Stimulated activated naive CD4-positive, alpha-beta T cell (primary cell): ENCODE measurements around the gene MPP3.
A peak's percentile ranks its signal among the peaks of the same experiment; 100 is the strongest.
"Not testable (repeated sequence)": the region's sequence is repeated elsewhere in the genome, so short reads cannot be mapped to it uniquely, and the experiment has no call there.

Experiments used
- DNase-seq, 6 experiments: peaks; one replicate each; lab custom pipeline; 2025; lab: John Stamatoyannopoulos, UW

MPP3 gene, protein sequence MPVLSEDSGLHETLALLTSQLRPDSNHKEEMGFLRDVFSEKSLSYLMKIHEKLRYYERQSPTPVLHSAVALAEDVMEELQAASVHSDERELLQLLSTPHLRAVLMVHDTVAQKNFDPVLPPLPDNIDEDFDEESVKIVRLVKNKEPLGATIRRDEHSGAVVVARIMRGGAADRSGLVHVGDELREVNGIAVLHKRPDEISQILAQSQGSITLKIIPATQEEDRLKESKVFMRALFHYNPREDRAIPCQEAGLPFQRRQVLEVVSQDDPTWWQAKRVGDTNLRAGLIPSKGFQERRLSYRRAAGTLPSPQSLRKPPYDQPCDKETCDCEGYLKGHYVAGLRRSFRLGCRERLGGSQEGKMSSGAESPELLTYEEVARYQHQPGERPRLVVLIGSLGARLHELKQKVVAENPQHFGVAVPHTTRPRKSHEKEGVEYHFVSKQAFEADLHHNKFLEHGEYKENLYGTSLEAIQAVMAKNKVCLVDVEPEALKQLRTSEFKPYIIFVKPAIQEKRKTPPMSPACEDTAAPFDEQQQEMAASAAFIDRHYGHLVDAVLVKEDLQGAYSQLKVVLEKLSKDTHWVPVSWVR

DNA sequence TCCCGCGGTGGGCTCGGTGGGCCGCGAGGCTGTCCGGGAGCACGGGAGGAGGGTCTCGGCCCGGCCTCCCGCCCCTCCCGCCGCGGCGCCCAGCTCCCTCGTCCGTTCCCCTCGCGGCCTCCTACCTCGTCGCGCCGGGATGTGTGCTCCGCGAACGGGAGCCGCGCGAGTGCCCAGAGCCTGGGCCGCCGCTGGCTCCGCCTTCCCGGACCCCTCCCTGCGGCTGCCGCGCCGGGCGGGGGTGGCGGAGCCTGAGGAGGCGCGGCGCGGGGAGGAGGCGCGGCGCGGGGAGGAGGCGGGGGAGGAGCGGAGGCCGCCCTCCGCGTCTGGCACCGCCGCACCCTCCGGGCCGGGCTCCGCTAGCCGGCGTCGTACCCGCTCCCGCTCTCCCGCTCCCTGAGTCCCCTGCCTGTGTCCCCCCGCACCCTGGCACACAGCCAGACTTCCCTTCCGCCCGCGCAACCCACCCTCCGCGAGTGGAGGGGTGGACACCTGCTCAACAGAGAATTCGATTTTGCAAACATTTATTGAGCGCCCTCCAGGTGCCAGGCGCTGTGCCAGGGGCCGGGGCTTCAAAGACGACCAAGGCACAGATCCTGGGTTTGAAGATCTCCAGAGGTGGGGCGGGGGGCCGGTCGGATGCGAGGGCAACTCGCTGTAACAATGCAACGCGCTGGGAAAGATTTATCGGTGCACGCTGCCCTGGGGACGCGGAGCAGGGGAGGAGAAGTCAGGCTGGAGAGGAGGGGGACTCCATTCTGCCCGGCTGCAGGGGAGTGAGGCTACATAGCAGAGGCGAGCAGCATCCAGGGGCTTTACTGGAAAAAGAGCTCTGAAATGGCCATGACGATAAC is at the start of gene MPP3:
MPP3 (minus strand) TSS at position 171 of the 854 bp plus-strand sequence. CDS start 1,240 bp downstream, outside the sequence.
- peak in 5 of 6 experiments; percentile 22 to 43 (median 33) for DNase-seq

GRCh38 chr17:43881758-43882505 is 49.0 kb upstream of the MPP3 start:
- no peak for DNase-seq

DNA sequence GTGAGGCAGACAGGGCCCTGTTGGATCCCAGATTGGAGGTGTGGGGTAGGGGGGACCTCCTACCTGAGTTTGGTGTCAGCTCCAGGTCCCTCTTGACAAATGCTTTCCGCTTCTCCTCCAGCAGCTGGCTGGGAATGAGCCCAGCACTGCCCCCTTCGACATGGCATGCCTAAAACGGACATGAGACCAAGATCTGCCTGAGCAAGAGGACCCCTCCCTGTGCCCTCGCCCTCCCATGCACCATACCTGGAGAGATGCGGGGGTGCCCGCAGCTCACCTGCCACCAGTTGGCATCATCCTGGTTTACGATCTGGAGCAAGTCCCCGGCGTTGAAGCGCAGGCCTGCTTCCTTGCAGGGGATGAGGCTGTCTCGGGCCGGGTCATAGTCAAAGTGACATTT is 48.2 kb upstream of the MPP3 start:
- no peak for DNase-seq

DNA sequence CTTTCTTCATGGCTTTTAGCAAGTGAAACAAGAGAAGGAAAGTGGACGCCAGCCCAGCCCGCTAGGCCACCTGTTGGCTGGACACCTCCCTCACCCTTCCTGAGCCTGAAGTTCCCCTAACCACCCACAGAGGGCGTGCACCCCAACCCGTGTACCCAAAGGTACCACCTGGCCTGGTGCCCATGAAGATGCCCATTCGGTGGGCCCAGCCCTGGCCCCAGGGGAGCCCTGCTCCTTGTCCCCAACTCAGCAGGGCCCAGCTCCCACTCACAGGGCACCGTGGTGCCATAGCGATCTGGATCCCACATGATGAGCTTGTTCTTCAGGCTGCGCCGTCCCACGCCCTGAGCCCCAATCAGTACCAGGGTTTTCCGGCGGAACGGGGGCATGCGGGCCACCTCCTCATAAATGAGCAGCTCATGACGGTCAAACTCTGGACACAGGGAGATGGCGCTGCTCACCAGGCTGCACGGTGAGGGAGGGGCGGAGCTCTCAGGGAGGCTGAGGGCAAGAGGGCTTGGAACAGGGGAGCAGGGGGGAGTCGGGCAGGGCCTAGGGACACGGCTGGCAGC is 47.6 kb upstream of the MPP3 start:
- peak in 4 of 6 experiments; percentile 11 to 32 (median 13) for DNase-seq

- no peak for DNase-seq
These were observed 46.9 kb upstream of the MPP3 start for GRCh38 chr17:43879723-43880419.

GRCh38 chr17:43878260-43879175 is 45.6 kb upstream of the MPP3 start:
- peak; percentile 6 to 62 (median 48) for DNase-seq

DNA sequence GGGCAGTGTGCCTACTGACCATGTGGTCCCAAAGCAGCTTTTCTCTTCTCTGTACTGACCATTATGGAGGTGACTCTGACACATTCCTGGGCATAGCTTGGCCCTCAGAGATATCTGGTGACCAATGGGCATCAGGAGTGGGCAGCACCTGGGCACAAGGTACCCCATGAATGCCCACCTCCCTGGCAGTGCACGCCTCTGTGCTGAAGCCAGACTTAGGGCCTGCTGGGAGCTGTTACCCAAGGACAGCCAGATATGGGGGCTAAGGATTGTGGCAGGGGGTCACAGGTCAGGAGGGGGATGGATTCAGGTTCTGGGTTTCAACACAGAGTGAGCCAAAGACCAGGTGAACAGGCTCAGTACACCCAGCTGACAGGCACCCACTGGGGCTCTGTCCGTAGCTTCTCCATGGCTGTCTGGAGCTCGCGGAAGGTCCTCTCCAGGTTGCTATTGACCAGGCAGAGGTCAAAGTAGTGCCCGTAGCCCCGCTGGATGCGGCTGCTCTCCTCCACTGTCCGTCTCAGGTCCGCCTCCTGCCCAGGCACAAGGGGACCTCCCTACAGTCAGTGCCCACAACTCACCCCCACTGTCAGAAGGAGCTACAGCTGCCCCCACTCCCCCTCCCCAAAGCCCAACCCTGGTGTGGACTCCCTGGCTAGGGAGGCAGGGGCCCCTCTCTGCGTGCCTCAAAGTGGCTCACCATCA is 44.7 kb upstream of the MPP3 start:
- no peak for DNase-seq

- DNase-seq: no peak
These were observed 44.1 kb upstream of the MPP3 start for GRCh38 chr17:43877031-43877430.

DNA sequence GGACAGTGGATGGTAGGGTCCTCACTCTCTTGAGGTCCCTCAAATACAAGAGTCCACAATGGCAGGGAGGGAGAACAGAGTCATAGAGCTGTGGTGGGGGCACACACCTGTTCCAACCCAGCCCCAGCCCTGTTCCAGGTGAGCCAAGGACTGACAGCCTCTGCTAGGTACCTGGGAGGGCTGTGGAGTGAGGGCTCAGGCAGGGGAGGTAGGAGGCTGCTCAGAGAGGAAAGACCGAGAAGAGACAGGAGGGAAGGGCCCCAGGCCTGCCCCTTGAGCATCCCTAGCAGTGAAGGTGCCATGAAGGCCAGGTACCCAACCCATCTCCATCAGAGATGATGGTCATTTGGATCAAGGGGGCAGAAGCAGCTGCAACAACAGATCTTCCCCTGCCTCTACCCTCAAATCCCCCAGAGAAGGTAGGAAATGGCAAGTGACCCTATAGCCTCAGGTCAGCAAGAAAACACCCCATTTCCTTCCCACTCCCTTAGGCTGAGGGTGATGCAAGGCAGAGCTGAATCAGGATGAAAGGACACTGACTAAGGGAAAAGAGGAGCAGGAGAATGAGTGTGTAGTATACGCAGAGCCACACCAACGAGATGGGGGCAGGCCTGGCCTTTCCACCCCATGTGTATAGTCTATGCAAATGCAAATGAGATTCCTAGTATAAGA is 42.7 kb upstream of the MPP3 start:
- no peak for DNase-seq

GRCh38 chr17:43874293-43874692 is 41.3 kb upstream of the MPP3 start:
- no peak for DNase-seq

DNA sequence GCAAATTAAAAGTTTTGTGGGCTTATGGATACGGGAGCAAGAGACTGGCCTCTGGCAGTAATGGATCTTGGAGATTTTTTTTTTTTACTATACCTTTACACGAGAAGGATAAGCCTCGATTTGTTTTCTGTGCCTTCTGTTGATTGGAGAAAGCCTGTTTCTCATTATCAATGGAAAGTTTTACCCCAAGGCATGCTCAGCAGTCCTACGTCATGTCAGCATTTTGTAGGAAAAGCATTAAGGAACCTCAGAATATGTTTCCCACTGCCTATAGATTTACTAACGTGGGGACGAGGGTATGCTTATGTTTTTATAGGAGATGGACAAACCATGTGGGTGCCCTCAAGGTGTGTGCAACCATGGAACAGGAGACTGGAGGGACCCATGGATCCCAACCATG is 40.9 kb upstream of the MPP3 start:
- DNase-seq: no peak

DNA sequence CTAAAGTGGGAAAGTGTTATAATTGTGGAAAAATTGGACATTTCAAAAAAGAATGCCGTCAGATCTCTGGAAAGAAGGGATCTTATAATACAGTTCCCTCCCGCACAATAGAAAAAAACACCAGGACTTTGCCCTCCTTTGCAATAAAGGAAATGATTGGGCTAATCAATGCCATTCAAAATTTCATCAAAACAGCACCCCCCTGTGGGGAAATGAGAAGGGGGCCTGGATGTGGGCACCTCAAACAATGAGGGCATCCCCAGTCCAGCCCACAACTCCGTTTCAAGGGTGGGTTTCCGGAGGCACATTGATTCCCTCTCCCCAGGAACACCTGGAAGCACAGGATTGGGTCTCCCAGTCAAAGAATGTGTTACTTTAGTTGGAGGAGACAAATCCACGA is 40.1 kb upstream of the MPP3 start:
- DNase-seq: no peak

DNA sequence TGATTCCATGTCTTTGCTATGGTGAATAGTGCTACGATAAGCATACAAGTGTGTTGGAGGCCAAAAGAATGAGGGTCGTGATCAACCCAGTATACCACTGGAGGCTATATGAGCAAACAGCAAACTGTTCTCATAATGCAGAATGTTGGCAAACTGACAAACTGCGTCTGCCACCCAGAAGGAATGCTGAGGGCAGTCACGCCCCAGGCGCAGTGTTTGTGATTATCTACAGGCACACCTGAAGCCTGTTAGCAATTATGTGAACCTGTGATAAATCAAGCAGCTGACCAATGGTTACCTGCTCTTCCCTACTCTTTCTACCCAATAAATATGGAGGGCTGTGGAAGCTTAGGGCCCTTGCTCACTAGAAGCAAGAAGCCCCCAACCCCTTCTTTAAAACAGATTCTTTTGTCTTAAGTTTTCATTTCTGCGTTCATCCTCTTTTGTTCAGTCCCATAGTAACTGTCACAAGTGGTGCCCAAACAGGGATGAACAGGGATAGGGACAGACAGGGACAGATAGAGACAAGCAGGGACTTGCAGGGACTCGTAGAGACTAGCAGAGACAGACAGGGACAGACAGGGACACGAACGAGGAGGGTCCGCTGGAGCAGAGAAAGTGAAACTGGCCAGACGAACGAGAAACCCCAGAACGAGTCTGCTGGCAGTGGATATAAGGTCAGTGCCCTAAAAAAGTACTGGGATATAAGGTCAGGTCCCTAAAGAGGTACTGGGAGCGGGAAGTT is 39.2 kb upstream of the MPP3 start:
- DNase-seq: no peak

- DNase-seq: not testable (repeated sequence)
These were observed 36.1 kb upstream of the MPP3 start for GRCh38 chr17:43869031-43869430.

DNA sequence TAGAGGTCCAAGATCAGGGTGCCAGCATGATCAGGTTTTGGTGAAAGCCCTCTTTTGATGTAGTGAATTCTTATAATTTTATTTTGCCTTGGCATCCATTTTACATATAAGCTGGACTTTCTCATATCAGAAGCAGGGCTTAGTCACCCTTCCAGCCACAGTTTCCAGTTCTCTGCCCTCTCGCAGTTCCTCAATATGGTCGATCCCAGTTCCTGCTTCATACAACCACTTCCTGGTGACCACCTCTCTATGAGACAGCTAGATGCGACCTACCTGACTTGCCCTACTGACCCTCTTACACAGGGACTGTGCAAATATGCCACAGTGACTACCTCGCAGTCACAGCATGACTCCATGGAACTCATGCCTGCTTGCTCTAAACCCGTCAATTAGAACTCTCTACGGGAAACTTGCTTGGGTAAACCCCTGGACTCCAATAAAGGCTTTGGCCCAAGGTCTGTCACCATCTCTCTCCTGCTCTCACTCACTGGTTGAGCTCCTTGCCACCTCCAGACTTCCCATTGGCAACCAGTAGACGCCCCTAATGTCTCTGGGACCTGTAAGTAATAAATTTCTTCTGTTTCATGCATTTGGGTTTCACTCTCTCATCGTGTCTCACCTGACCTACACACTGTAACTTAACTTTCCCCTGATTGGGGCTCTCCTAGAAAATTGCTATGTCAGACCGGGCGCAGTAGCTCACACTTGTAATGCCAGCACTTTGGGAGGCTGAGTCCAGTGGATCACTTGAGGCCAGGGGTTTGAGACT is 35.5 kb upstream of the MPP3 start:
- no peak for DNase-seq

GRCh38 chr17:43864161-43864984 is 31.4 kb upstream of the MPP3 start:
- no peak for DNase-seq
